Hepatocyte (in vitro differentiated cells): ENCODE data around the gene KIF23.

Source experiments
- CTCF ChIP-seq: fragments of 200-600 bp; sonication (generic); IDR thresholded peaks from 2 replicates; pipeline ENCODE4 v1.5.1; 2016; ENCODE audit warnings: antibody characterized with exemption, mild to moderate bottlenecking; ENCODE audit not compliant: poor library complexity
- EZH2 ChIP-seq: fragments of 200-600 bp; sonication (generic); IDR thresholded peaks from 2 replicates; pipeline ENCODE4 v1.6.1; 2016; ENCODE audit warnings: antibody characterized with exemption, mild to moderate bottlenecking, borderline replicate concordance
- EZH2phosphoT487 ChIP-seq: fragments of 200-600 bp; sonication (generic); IDR thresholded peaks from one replicate; pipeline ENCODE4 v1.6.1; 2018; ENCODE audit warnings: antibody characterized with exemption, mild to moderate bottlenecking, low read depth, moderate library complexity; ENCODE audit not compliant: unreplicated experiment, severe bottlenecking

DNA sequence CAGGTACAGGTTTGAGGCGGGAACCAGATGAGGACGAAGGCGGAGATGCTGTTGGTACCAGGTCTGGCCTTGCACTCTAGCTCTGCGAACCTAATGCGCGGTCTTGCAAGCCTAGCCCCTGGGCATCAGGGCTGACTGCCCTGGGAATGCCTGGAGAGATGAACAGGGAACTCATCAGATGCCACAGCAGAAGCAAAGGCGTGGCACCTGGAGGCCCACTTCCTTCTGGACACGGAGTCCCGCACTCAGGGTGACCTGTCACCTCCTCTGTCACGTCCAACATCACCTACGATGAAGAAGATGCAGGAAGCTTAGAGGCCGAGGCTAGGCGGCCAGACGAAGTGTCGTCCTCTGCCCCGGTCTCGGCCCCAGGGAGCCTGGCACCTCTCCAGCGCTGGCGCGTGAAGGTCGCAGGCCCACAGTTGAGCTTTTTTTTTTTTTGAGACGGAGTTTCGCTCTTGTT, 47.9 kb downstream of the KIF23 start:
- no peak for TF ChIP-seq EZH2phosphoT487
- TF ChIP-seq CTCF: no peak
- TF ChIP-seq EZH2: no peak
